Large intestine (tissue), 3 donors: ENCODE results near the gene IGFL4. TPM values are rescaled to one million over a fixed set of nuclear protein-coding genes. Genes with fewer than 3 reads are reported as not detected.

ENCODE experiments used
- DNase-seq, 2 donors: peaks; one replicate each; pipeline versions ENCODE4 v3.0.0 to v3.0.0-alpha.2; 2013
- H3K27ac ChIP-seq: one replicate; pipeline ENCODE4 v1.5.1; 2013; ENCODE audit warnings: low read length
- H3K27me3 ChIP-seq: 2 replicates; pipeline ENCODE4 v1.6.1; 2013; ENCODE audit warnings: low read length; ENCODE audit not compliant: control insufficient read depth, insufficient read depth
- H3K36me3 ChIP-seq: 2 replicates; pipeline ENCODE4 v1.6.1; 2013; ENCODE audit warnings: low read length; ENCODE audit not compliant: control insufficient read depth, insufficient read depth
- H3K4me1 ChIP-seq: one replicate; pipeline ENCODE4 v1.6.1; 2013; ENCODE audit warnings: low read length; ENCODE audit not compliant: control insufficient read depth, insufficient read depth
- H3K4me3 ChIP-seq: one replicate; pipeline ENCODE4 v1.5.1; 2013; ENCODE audit warnings: low read length
- H3K9me3 ChIP-seq: one replicate; pipeline ENCODE4 v1.6.1; 2013; ENCODE audit warnings: mild to moderate bottlenecking, low read depth, low read length, moderate library complexity; ENCODE audit not compliant: control insufficient read depth
- WGBS: methylation state at CpG from one replicate; pipeline ENCODE4 v1.1.5; 2013; ENCODE audit warnings: low lambda C conversion rate; ENCODE audit not compliant: insufficient coverage; 5-methylcytosine and 5-hydroxymethylcytosine counted together
- polyA plus RNA-seq: library from polyadenylated mRNA; unstranded; fragments of 120-200 nt; gene quantifications from one replicate; pipeline ENCODE4 v1.2.1, GENCODE V29; 2013

Gene IGFL4
- polyA plus RNA-seq, 1 donor, result 0.36 TPM

- Histone ChIP-seq H3K9me3 (no peaks in the 10 kb centered on the region), H3K4me1 (peaks cover 8% of the 10 kb centered on the region), H3K27me3 (peaks cover 15% of the 10 kb centered on the region), H3K4me3 (peak overlapping the region; percentile 72), H3K27ac (peak overlapping the region; percentile 18), H3K36me3 (no peaks in the 10 kb centered on the region)
- WGBS, result no CpG with 5 or more reads among the region's 13 CpGs
- DNase-seq, result peak in 1 of 2 donors; percentile 43
Observed at GRCh38 chr19:45995715-45996385, 45.0 kb downstream of the IGFL4 start.

- Histone ChIP-seq H3K27ac (peak within 1 kb of the TSS; percentile 18), H3K36me3 (no peaks in the 10 kb centered on the region), H3K4me1 (peaks cover 8% of the 10 kb centered on the region), H3K27me3 (peaks cover 8% of the 10 kb centered on the region), H3K9me3 (no peaks in the 10 kb centered on the region), H3K4me3 (peak within 1 kb of the TSS; percentile 72)
- no CpG with 5 or more reads among the region's 34 CpGs for WGBS
- peak; percentile 98 to 99 for DNase-seq
Observed at GRCh38 chr19:45994998-45995714, 45.6 kb downstream of the IGFL4 start, which contains the start of gene CCDC61. Gene CCDC61, plus strand, starts transcription at chr19:45995467. Its CDS starts 7,552 bp downstream, at chr19:46003019.

DNA sequence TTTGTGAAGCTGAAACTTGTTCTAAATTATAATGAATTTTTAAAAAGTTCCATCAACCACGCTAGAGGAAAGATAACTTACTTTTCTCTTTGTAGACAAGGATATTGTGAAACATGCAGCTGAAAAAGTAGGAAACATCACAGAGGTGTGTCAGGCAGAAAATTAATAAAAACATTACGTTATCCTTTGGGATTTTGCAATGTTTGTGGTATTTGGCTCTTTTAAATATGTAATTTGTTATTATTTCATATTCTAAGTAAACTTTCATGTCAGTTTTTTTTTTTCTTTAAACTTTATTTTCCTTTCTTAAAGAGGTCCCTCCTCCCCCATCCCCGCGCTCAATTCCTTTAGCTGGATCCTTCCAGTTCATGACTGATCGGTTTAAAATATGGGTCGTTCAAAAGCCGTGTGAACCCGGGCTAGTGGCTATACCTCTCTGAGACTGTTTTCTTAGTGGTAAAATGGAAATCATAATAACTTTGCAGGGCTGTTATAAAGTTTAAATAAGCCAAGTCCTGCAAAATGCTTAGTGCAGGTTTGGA, 46.3 kb downstream of the IGFL4 start:
- peak overlapping the region; percentile 64 for H3K4me3 ChIP-seq
- no peak for DNase-seq
- H3K27ac ChIP-seq, result no peak overlapping the region
- H3K27me3 ChIP-seq, result peaks cover 5% of the 10 kb centered on the region
- peaks cover 8% of the 10 kb centered on the region for H3K4me1 ChIP-seq
- H3K9me3 ChIP-seq, result no peaks in the 10 kb centered on the region
- no peaks in the 10 kb centered on the region for H3K36me3 ChIP-seq
- WGBS, result 28% methylated on average over 3 of the region's 8 CpGs

GRCh38 chr19:45990113-45990728, 50.6 kb downstream of the IGFL4 start:
- DNase-seq, result no peak
- Histone ChIP-seq H3K4me3 (no peak overlapping the region), H3K4me1 (peaks cover 4% of the 10 kb centered on the region), H3K36me3 (no peaks in the 10 kb centered on the region), H3K27ac (no peak overlapping the region), H3K9me3 (no peaks in the 10 kb centered on the region), H3K27me3 (peaks cover 11% of the 10 kb centered on the region)
- WGBS, result 90% methylated on average over 2 of the region's 12 CpGs

Other genes starting within 250 kb of the IGFL4 start
- gene DMWD, start 248.2 kb downstream of the IGFL4 start, polyA plus RNA-seq, result 24.4 TPM
- gene RSPH6A, start 225.7 kb downstream of the IGFL4 start, polyA plus RNA-seq, result 0.01 TPM
- gene SYMPK, start 177.9 kb downstream of the IGFL4 start, polyA plus RNA-seq, result 65.0 TPM
- 21.3 TPM for gene FOXA3, start 176.7 kb downstream of the IGFL4 start, polyA plus RNA-seq
- 21.1 TPM for gene IRF2BP1, start 154.9 kb downstream of the IGFL4 start, polyA plus RNA-seq
- gene MYPOP, start 138.4 kb downstream of the IGFL4 start, polyA plus RNA-seq, result 8.9 TPM
- not detected for gene NANOS2, start 126.2 kb downstream of the IGFL4 start, polyA plus RNA-seq
- gene NOVA2, start 67.1 kb downstream of the IGFL4 start, polyA plus RNA-seq, result 2.5 TPM
- gene CCDC61, start 45.5 kb downstream of the IGFL4 start, polyA plus RNA-seq, result 13.2 TPM
- gene PGLYRP1, start 17.9 kb downstream of the IGFL4 start, polyA plus RNA-seq, result 0.07 TPM
- gene IGFL3, start 83.7 kb upstream of the IGFL4 start, polyA plus RNA-seq, result not detected
- gene IGFL2, start 107.2 kb upstream of the IGFL4 start, polyA plus RNA-seq, result 0.36 TPM
- gene IGFL1, start 188.7 kb upstream of the IGFL4 start, polyA plus RNA-seq, result not detected